Endothelial cell of umbilical vein (primary cell): ENCODE results near the gene SMIM38.

Source experiments
- CTCF ChIP-seq, 2 donors: IDR thresholded peaks; 1 replicate in 1 of 2; 2 replicates in 1 of 2; pipeline ENCODE4 v1.5.1; 2011; ENCODE audit warnings: low read length in 2 of 2, mild to moderate bottlenecking in 2 of 2, moderate library complexity in 2 of 2, control low read depth in 1 of 2, inconsistent platforms in 1 of 2, low read depth in 1 of 2; ENCODE audit not compliant: insufficient read depth in 1 of 2; ENCODE audit errors: extremely low read depth in 1 of 2
- EZH2 ChIP-seq: IDR thresholded peaks from 2 replicates; pipeline ENCODE4 v1.6.1; 2012; ENCODE audit warnings: borderline replicate concordance, low read depth, mild to moderate bottlenecking, moderate library complexity, low read length, inconsistent platforms; ENCODE audit not compliant: severe bottlenecking
- FOS ChIP-seq: IDR thresholded peaks from 2 replicates; pipeline ENCODE4 v1.6.1; 2011; ENCODE audit warnings: mild to moderate bottlenecking, low read length, moderate library complexity, borderline replicate concordance; ENCODE audit not compliant: insufficient read depth
- JUN ChIP-seq: IDR thresholded peaks from 2 replicates; pipeline ENCODE4 v1.6.1; 2011; ENCODE audit warnings: borderline replicate concordance, low read depth; ENCODE audit not compliant: insufficient read length, insufficient read depth
- MAX ChIP-seq: IDR thresholded peaks from 2 replicates; pipeline ENCODE4 v1.6.1; 2011; ENCODE audit not compliant: insufficient read depth, insufficient read length
- POLR2A ChIP-seq: IDR thresholded peaks from 2 replicates; pipeline ENCODE4 v1.6.1; 2012; ENCODE audit warnings: low read depth, mild to moderate bottlenecking, control low read depth, low read length
- POLR2AphosphoS5 ChIP-seq: IDR thresholded peaks from 2 replicates; pipeline ENCODE4 v1.6.1; 2012; ENCODE audit warnings: low read depth, mild to moderate bottlenecking, control low read depth, low read length, moderate library complexity; ENCODE audit not compliant: insufficient read depth

- TF ChIP-seq MAX (no peak), POLR2A (no peak), CTCF (IDR thresholded peaks at IDR 0.05; ENCODE audit: extremely low read depth in 1 of 2, insufficient read depth in 1 of 2, low read depth in 1 of 2, low read length in 2 of 2) (no peak), EZH2 (no peak), POLR2AphosphoS5 (no peak), FOS (no peak), JUN (no peak)
Observed at GRCh38 chr11:69192301-69192721, 36.6 kb downstream of the SMIM38 start.
